Measurements from ENCODE around the gene PLB1. TPM values are rescaled to one million over a fixed set of nuclear protein-coding genes. Genes with fewer than 3 reads are reported as not detected.

The PLB1 gene
- total and polyA plus RNA-seq, 9 of the 15 experiments (the other 6 are each of a cell fraction or from before 2014, with no cell fraction given) = 0.01 to 0.09 (median 0.07) TPM; not detected in 2

DNA sequence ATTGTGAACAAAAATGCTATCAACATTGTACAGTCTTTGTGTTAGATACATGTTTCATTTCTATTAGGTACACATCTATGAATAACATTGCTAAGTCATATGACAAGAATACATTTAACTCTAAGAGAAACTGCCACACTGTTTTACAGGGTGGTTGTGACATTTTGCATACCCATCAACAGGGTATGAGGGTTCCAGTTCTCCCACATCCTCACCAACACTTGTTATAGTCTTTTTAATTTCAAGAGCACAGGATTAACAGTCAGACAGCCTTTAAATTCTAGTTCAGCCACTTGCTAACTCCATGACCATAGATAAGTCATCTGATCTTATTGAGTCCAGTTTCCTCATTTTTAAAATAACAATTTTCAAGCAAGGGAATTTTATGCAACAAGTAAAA is 163.3 kb downstream of the PLB1 start:
- ATAC-seq (no peak), DNase-seq (ENCODE audit: extremely low read depth in 1 of 4, low spot score in 3 of 4) (no peak), FAIRE-seq (no peak)
- in situ Hi-C loops (cut with MboI) (no loop called here), intact Hi-C loops (cut with micrococcal nuclease) (no loop called here)
- Histone ChIP-seq H3K36me3 (ENCODE audit: control insufficient read depth, insufficient read depth, low read length) (no peaks in the 10 kb centered on the region), H3K27me3 (ENCODE audit: control insufficient read depth in 2 of 2, insufficient read depth in 2 of 2, low read length in 2 of 2) (peaks cover 7 to 13% of the 10 kb centered on the region in 2 experiments; a peak in 3 of 5 replicates), H4K20me1 (replicated peaks; ENCODE audit: control insufficient read depth, insufficient read depth, low read length) (0 out of 2 replicates have a peak, but pooled peaks cover 7% of the 10 kb centered on the region), H3K79me2 (ENCODE audit: control insufficient read depth, insufficient read depth, low read length) (no peaks in the 10 kb centered on the region), H3K27ac (ENCODE audit: extremely low read depth, low read depth, low read length) (no peak overlapping the region), H3K4me2 (ENCODE audit: insufficient read depth, low read length) (no peak overlapping the region), H3K4me3 (no peak overlapping the region), H3K4me1 (replicated peaks in 1 of 2; ENCODE audit: control insufficient read depth in 2 of 2, insufficient read depth in 2 of 2, low read length in 2 of 2) (peaks cover 3 to 8% of the 10 kb centered on the region in 2 experiments; a peak in 2 of 5 replicates), H2AFZ (ENCODE audit: low read depth, low read length) (no peak overlapping the region), H3K9me1 (ENCODE audit: control insufficient read depth, insufficient read depth, low read length) (no peaks in the 10 kb centered on the region), H3K9me3 (replicated peaks; ENCODE audit: control insufficient read depth, insufficient read depth, low read depth, low read length) (0 out of 2 replicates have a peak, but pooled peaks cover 3% of the 10 kb centered on the region), H3K9ac (ENCODE audit: insufficient read depth in 1 of 2, low read depth in 2 of 2, low read length in 2 of 2) (no peak overlapping the region)
- no peak for TF ChIP-seq MAFF (IDR thresholded peaks at IDR 0.05; ENCODE audit: low read length)
- peak; percentile 75 for TF ChIP-seq ZNF184 (CRISPR knock-in tag; IDR thresholded peaks at IDR 0.05)
- TF ChIP-seq EP400 (IDR thresholded peaks at IDR 0.05) = no peak
- TF ChIP-seq RBM25 (IDR thresholded peaks at IDR 0.05; ENCODE audit: low read depth, low read length, severe bottlenecking) = peak; percentile 42
- no TSS peak for BruUV-seq (replicated peaks)
- POLR2A ChIA-PET = no interaction called here
- CTCF ChIA-PET (ENCODE audit: low intra/inter-chr PET ratio) = no interaction called here

- in situ Hi-C loops (cut with MboI) (no loop called here), intact Hi-C loops (cut with micrococcal nuclease) (no loop called here)
- DNase-seq (ENCODE audit: extremely low read depth in 1 of 4, low spot score in 3 of 4) = no peak
- Histone ChIP-seq H3K27me3 (ENCODE audit: control insufficient read depth in 2 of 2, insufficient read depth in 2 of 2, low read length in 2 of 2) (peaks cover 6 to 18% of the 10 kb centered on the region in 2 experiments; a peak in 3 of 5 replicates), H3K9me1 (ENCODE audit: control insufficient read depth, insufficient read depth, low read length) (no peaks in the 10 kb centered on the region), H3K4me3 (no peak overlapping the region), H4K20me1 (replicated peaks; ENCODE audit: control insufficient read depth, insufficient read depth, low read length) (0 out of 2 replicates have a peak, but pooled peaks cover 7% of the 10 kb centered on the region), H2AFZ (ENCODE audit: low read depth, low read length) (no peak overlapping the region), H3K9me3 (replicated peaks; ENCODE audit: control insufficient read depth, insufficient read depth, low read depth, low read length) (0 out of 2 replicates have a peak, but pooled peaks cover 3% of the 10 kb centered on the region), H3K36me3 (ENCODE audit: control insufficient read depth, insufficient read depth, low read length) (no peaks in the 10 kb centered on the region), H3K4me2 (ENCODE audit: insufficient read depth, low read length) (no peak overlapping the region), H3K79me2 (ENCODE audit: control insufficient read depth, insufficient read depth, low read length) (no peaks in the 10 kb centered on the region), H3K27ac (ENCODE audit: extremely low read depth, low read depth, low read length) (no peak overlapping the region), H3K4me1 (replicated peaks in 1 of 2; ENCODE audit: control insufficient read depth in 2 of 2, insufficient read depth in 2 of 2, low read length in 2 of 2) (peaks cover 5 to 9% of the 10 kb centered on the region in 2 experiments; a peak in 4 of 5 replicates), H3K9ac (ENCODE audit: insufficient read depth in 1 of 2, low read depth in 2 of 2, low read length in 2 of 2) (no peak overlapping the region)
- no peak for ATAC-seq
- no TSS peak for BruUV-seq (replicated peaks)
- 7% methylated on average over 5 of the region's 5 CpGs for WGBS (ENCODE audit: insufficient coverage, low coverage, missing lambda C conversion rate)
- ChIA-PET POLR2A (no interaction called here), CTCF (ENCODE audit: low intra/inter-chr PET ratio) (interaction anchor here (1.1 kb wide), 1 partner anchor 95 kb away, joined by 3 read pairs; no protein-coding TSS in a partner anchor)
- no peak for FAIRE-seq
- TF ChIP-seq NFIC (IDR thresholded peaks at IDR 0.05) (peak; percentile 47; the same call in 1 of the 2 replicates), FOXA3 (CRISPR knock-in tag; conservative IDR thresholded peaks at IDR 0.05 in 1 of 2, IDR thresholded peaks at IDR 0.05 in 1 of 2) (peak; percentile 67 to 72; a peak in 3 of 4 replicates), HEY1 (CRISPR knock-in tag; IDR thresholded peaks at IDR 0.05; ENCODE audit: borderline replicate concordance) (no peak), HIVEP1 (CRISPR knock-in tag; IDR thresholded peaks at IDR 0.05) (no peak), SETDB1 (IDR thresholded peaks at IDR 0.05; ENCODE audit: low read length) (no peak), YBX1 (IDR thresholded peaks at IDR 0.05) (no peak), XRCC4 (IDR thresholded peaks at IDR 0.05; ENCODE audit: extremely low read depth, insufficient read depth, insufficient read length) (no peak), RBM25 (IDR thresholded peaks at IDR 0.05; ENCODE audit: low read depth, low read length, severe bottlenecking) (peak; percentile 22), NR4A1 (CRISPR knock-in tag; IDR thresholded peaks at IDR 0.05) (no peak), NR4A1 (tag; IDR thresholded peaks at IDR 0.05) (no peak), IRF1 (CRISPR knock-in tag; IDR thresholded peaks at IDR 0.05; ENCODE audit: borderline replicate concordance) (no peak)
- TF ChIP-seq, protein P1, sequence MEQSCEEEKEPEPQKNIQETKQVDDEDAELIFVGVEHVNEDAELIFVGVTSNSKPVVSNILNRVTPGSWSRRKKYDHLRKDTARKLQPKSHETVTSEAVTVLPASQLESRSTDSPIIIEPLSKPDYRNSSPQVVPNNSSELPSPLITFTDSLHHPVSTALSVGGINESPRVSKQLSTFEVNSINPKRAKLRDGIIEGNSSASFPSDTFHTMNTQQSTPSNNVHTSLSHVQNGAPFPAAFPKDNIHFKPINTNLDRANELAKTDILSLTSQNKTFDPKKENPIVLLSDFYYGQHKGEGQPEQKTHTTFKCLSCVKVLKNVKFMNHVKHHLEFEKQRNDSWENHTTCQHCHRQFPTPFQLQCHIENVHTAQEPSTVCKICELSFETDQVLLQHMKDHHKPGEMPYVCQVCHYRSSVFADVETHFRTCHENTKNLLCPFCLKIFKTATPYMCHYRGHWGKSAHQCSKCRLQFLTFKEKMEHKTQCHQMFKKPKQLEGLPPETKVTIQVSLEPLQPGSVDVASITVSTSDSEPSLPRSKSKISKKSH (CRISPR knock-in tag; IDR thresholded peaks at IDR 0.05) = no peak
Observed at GRCh38 chr2:28661589-28662001, 165.7 kb downstream of the PLB1 start.

All from K562 (cell line).